Thoracic aorta (tissue), 2 donors: ENCODE data around the gene MAGEA12. TPM values are rescaled to one million over a fixed set of nuclear protein-coding genes. Genes with fewer than 3 reads are reported as not detected.
"Not testable (repeated sequence)": the region's sequence is repeated elsewhere in the genome, so short reads cannot be mapped to it uniquely, and the experiment has no call there.

Experiments used
- ATAC-seq: fragments of 150-250 bp; one replicate; pipeline ENCODE4 v1.8.0; 2017; ENCODE audit warnings: low read depth; ENCODE audit not compliant: insufficient number of reproducible peaks, low FRiP score
- DNase-seq: peaks from one replicate; pipeline ENCODE4 v3.0.0-alpha.2; 2020; ENCODE audit warnings: low spot score
- H3K27ac ChIP-seq, 2 donors: fragments of 200-600 bp; sonication (generic); 1 replicate in 1 of 2; 2 replicates in 1 of 2; pipeline ENCODE4 v1.5.1; 2016; ENCODE audit warnings: mild to moderate bottlenecking in 2 of 2, moderate library complexity in 2 of 2
- H3K27me3 ChIP-seq: fragments of 200-600 bp; sonication (generic); replicated peaks from 2 replicates; pipeline ENCODE4 v1.6.0; 2016; ENCODE audit warnings: mild to moderate bottlenecking; ENCODE audit not compliant: insufficient read depth
- H3K36me3 ChIP-seq: fragments of 200-600 bp; sonication (generic); one replicate; pipeline ENCODE4 v1.5.1; 2016
- H3K4me1 ChIP-seq, 2 donors: fragments of 200-600 bp; sonication (generic); 1 replicate in 1 of 2; 2 replicates in 1 of 2; pipeline versions ENCODE4 v1.5.1 to v1.6.0; 2016; ENCODE audit warnings: low read depth in 2 of 2, mild to moderate bottlenecking in 1 of 2; ENCODE audit not compliant: control insufficient read depth in 1 of 2
- H3K4me3 ChIP-seq: fragments of 200-600 bp; sonication (generic); 2 replicates; pipeline ENCODE4 v1.5.1; 2016; ENCODE audit warnings: mild to moderate bottlenecking
- H3K9me3 ChIP-seq: fragments of 200-600 bp; sonication (generic); 2 replicates; pipeline ENCODE4 v1.5.1; 2016
- total RNA-seq, 2 donors: library from RNA; depleted of rRNA; stranded (reverse); fragments of >200 nt; gene quantifications; one replicate each; pipeline versions ENCODE4 v1.1.0 to v1.2.3, GENCODE V29; 2016

The MAGEA12 gene
- total RNA-seq, 2 donors from 2014 or later = not detected

- H3K4me3 ChIP-seq, H3K36me3 ChIP-seq, H3K9me3 ChIP-seq, H3K27ac ChIP-seq, ATAC-seq, DNase-seq, H3K27me3 ChIP-seq, H3K4me1 ChIP-seq: not testable (repeated sequence)
Observed at GRCh38 chrX:152758918-152759317, 25.4 kb downstream of the MAGEA12 start, which contains the start of gene CSAG3. TSS of gene CSAG3 (plus strand) at chrX:152759218.

- not testable (repeated sequence) for H3K4me3 ChIP-seq, DNase-seq, H3K27me3 ChIP-seq, H3K36me3 ChIP-seq, H3K4me1 ChIP-seq, H3K27ac ChIP-seq, ATAC-seq, H3K9me3 ChIP-seq
Observed at GRCh38 chrX:152759544-152759943, 26.0 kb downstream of the MAGEA12 start.

DNA sequence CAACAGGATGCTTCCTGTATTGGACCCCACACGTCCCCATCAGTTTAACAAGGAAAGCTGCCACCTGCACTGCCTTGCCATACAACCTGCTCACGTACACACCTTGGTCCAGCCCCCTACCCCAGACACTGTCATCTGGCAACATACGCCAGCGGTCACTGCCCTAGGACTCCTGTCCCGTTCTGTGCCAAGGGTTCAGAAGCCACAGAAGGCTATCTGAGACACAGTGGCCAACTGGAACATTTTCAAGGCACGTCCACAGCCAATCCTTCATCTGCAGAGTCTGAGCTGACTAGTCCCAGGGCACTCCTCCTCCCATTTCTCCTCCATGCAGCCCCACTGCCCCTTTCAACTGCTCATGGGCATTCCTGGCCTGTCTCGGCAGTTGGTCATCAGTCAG lies 28.0 kb downstream of the MAGEA12 start:
- not testable (repeated sequence) for ATAC-seq, H3K4me3 ChIP-seq, H3K27ac ChIP-seq, H3K9me3 ChIP-seq, H3K4me1 ChIP-seq, DNase-seq, H3K27me3 ChIP-seq, H3K36me3 ChIP-seq

DNA sequence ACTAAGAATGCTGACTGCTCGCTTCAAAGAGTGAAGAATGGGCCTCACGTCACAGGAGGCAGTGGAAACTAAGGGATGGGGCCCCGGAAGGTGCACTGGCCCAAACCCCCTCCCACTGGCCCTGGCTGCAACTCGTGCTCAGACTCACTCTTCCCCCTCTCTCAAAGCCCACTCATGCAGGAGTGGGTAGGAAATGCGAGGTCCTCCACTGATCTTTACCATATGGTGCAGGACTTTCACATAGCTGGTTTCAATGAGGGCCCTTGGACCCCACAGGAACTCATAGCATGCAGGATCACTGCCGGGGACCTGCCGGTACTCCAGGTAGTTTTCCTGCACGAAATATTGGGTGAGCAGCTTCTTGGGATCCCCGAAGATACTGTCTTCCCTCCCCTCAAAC lies 33.0 kb downstream of the MAGEA12 start:
- DNase-seq, H3K27me3 ChIP-seq, H3K9me3 ChIP-seq, H3K27ac ChIP-seq, H3K36me3 ChIP-seq, H3K4me1 ChIP-seq, ATAC-seq, H3K4me3 ChIP-seq: not testable (repeated sequence)

GRCh38 chrX:152769549-152770289 lies 36.2 kb downstream of the MAGEA12 start, which contains the start of gene MAGEA6:
TSS of gene MAGEA6 (minus strand) at chrX:152769689. CDS start at chrX:152767650, 2,039 bp downstream.
- not testable (repeated sequence) for H3K4me3 ChIP-seq, ATAC-seq, H3K27me3 ChIP-seq, H3K36me3 ChIP-seq, H3K9me3 ChIP-seq, DNase-seq, H3K27ac ChIP-seq, H3K4me1 ChIP-seq

DNA sequence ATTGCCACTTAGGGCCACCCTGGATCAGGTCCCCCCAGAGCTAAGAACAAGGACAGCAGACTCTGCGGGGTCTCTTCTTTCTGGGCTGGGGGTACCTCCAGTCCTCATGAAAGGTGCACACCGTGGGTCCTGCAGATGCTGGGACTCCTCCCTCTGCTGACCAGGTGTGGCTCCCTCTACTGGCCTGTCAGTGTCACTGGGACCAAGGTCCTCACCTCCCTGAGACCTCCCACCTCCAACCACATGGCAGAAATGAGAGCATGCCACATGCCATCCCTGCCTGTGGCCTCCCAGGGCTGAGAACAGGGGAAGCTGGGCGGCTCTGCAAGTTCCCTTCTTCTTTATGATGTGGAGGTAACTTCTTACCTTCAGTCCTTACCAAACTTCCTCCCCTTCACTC lies 53.5 kb downstream of the MAGEA12 start:
- not testable (repeated sequence) for H3K27me3 ChIP-seq, ATAC-seq, H3K4me3 ChIP-seq, DNase-seq, H3K4me1 ChIP-seq, H3K36me3 ChIP-seq, H3K9me3 ChIP-seq, H3K27ac ChIP-seq

Other genes with a start within 250 kb of the MAGEA12 start
- gene GABRQ, start 95.9 kb upstream of the MAGEA12 start, total RNA-seq = not detected
- not detected for gene MAGEA3, start 35.0 kb upstream of the MAGEA12 start, total RNA-seq
- not detected for gene CSAG2, start 24.5 kb upstream of the MAGEA12 start, total RNA-seq
- not detected for gene MAGEA2B, start 19.1 kb upstream of the MAGEA12 start, total RNA-seq
- gene CSAG1, start within 50 bp of the MAGEA12 start, total RNA-seq = not detected
- gene MAGEA2, start 20.1 kb downstream of the MAGEA12 start, total RNA-seq = not detected
- gene CSAG3, start 25.5 kb downstream of the MAGEA12 start, total RNA-seq = not detected
- gene MAGEA6, start 35.9 kb downstream of the MAGEA12 start, total RNA-seq = not detected
- gene CETN2, start 97.0 kb downstream of the MAGEA12 start, total RNA-seq = 10 to 100 TPM; 16.3 to 27.1 TPM
- gene NSDHL, start 97.3 kb downstream of the MAGEA12 start, total RNA-seq = 10 to 100 TPM in 1 of 2 donors, 1 to 10 TPM in 1; 5.3 to 23.1 TPM
- 1 to 10 TPM; 8.1 to 8.5 TPM for gene ZNF185, start 164.3 kb downstream of the MAGEA12 start, total RNA-seq